GM18519 (cell line): Measurements from ENCODE around the gene WASHC2C.
"Not testable (repeated sequence)": the region's sequence is repeated elsewhere in the genome, so short reads cannot be mapped to it uniquely, and the experiment has no call there.

ENCODE experiments used
- ATAC-seq: cut with Tn5 transposase; IDR thresholded peaks from one replicate; pipeline ENCODE4 v1.9.1; 2021; ENCODE audit warnings: mild to moderate bottlenecking, moderate library complexity; ENCODE audit not compliant: unreplicated experiment, low FRiP score

Gene WASHC2C

GRCh38 chr10:45726703-45727420, at the start of gene WASHC2C:
Gene WASHC2C, plus strand, starts transcription at chr10:45727266. Its CDS starts 52 bp downstream, at chr10:45727318.
- ATAC-seq, result peak; percentile 85

GRCh38 chr10:45678467-45678866, 48.6 kb upstream of the WASHC2C start:
- not testable (repeated sequence) for ATAC-seq

DNA sequence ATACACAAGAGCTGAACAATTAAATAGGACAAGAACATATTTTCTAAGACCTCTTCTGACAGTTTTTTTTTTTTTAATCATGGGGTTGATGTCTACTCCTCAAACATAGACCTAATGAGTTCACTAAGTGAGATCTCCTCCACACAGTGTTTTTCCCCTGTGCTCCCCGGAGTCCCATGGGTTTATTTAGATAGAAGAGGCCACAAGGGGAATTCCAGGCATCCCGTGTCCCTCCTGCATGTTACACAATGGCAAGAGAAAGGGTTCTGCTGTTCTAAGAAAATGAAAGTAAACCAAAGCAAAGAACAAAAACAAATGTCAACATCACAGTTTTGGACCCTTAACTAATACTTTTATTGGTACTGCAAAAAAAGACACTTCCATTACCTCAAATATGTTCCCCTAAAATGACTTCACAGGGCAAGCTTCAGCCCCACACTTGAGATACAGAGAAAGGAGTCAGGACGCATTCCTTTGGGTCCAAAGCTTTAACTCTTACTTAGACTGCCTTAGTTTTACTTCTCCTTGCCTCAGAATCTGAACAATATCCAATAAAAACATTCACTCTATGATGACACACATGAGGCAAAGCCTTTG, 16.8 kb upstream of the WASHC2C start:
- ATAC-seq, result not testable (repeated sequence)

- ATAC-seq, result not testable (repeated sequence)
Measured at GRCh38 chr10:45711223-45711622, 15.8 kb upstream of the WASHC2C start.

DNA sequence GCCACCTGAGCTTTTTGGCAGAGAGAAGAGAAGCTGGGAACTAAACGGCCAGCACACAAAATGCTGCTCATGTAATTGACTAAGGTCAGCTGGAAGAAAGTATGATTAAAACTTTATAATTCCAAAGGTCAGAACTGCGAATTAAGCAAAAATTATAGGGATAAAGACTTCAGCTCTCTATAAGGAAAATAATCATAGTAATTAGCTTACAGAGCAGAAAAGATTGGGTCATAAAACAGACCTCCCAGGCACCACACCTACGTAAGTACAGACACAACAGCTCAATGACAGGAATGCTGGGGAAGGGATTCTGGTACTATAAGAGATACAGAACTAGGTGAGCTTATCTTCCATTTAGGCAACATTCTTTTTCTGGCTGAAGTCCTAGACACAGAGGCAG, 10.0 kb upstream of the WASHC2C start:
- not testable (repeated sequence) for ATAC-seq

DNA sequence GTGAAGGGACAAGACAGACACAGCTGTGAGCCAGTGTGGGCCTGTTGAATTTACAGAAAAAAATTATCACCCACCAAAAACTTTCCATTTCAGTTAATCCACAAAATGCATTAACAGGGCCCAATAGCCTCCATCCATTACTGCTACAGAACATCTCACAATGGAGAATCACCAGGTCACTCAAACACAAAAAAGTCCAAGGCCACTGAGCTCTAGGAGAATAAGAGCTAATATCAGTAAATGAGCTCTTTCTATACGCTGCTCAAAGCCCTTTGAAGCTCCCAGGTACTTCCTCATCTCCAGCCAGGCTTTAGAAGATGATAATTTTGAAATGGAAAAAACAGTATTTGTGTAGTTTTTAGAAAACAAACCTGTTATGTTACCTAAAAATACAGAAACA, 9.4 kb upstream of the WASHC2C start:
- not testable (repeated sequence) for ATAC-seq

- ATAC-seq, result not testable (repeated sequence)
Measured at GRCh38 chr10:45721503-45721902, 5.6 kb upstream of the WASHC2C start.

DNA sequence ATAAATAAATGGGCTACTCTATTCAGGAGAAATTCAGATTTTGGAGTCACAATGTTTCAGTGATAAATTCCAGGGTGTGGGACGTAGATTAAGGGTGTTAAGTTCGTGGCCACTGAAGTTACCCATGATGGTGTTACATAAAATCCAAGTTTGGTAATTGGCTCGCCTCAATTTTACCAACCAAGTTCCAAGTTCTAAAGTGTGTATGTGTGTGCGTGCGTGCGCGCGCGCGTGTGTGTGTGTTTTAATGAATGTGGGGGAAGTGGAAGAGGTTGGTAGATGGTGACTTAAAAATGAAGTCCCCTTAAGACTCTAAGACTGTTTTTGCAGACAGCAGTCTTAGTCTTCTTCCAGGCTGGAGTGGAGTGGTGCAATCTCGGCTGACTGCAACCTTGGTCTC, 3.2 kb upstream of the WASHC2C start:
- not testable (repeated sequence) for ATAC-seq

GRCh38 chr10:45727421-45727965, 427 bp downstream of the WASHC2C start:
- ATAC-seq, result peak; percentile 35

DNA sequence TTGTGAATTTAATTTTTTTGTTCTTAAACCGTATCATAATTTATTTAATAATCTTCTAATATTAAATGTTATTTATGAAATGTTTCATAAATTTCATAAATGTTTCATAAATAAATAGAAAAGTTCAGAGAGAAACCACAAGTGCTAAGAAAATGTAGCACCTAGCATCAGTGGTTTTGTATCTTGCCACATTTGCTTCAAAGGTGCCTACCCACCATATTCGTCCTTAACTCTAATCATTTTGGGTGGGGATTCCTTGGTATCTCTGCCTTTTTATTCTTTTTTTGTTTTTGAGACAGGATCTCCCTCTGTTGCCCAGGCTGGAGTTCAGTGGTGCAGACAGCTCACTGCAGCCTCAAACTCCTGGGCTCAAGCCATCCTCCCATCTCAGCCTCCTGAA, 7.4 kb downstream of the WASHC2C start:
- not testable (repeated sequence) for ATAC-seq

DNA sequence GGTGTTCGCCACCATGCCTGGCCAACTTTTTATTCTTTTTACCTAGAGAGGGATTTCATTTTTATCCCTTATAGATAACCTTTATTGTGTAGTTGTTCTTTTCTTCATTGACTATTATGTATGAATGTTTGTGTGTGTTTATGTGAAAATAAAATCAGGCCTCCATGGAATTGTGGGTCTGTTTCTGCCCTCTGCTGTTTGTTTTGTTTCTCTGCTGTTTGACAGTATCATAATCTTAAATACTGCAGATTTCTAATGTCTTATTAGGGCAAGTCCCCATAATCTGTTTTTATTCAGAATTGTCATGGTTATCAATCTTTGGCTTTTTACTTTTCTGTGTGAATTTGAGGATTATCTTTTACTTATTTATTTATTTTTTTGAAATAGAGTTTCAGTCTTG, 7.8 kb downstream of the WASHC2C start:
- not testable (repeated sequence) for ATAC-seq

DNA sequence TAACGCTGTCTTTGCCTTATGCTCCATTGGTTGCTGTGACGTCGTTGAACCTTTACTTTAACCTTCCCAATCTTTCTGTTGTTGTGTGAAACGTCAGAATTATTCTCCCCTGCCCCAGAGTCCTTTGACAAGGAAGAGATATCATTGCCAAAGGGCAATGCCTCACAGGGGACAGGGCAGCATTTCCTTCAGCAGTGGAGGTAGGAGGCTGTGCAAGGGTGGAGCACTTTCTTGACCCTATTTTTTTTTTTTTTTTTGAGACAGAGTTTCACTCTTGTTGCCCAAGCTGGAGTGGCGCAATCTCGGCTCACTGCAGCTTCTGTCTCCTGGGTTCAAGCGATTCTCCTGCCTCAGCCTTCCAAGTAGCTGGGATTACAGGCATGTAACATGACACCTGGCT, 14.5 kb downstream of the WASHC2C start:
- ATAC-seq, result not testable (repeated sequence)

GRCh38 chr10:45742014-45742413, 14.9 kb downstream of the WASHC2C start:
- not testable (repeated sequence) for ATAC-seq

GRCh38 chr10:45751141-45751540, 24.1 kb downstream of the WASHC2C start:
- ATAC-seq, result not testable (repeated sequence)

- ATAC-seq, result not testable (repeated sequence)
Measured at GRCh38 chr10:45752210-45752609, 25.1 kb downstream of the WASHC2C start.

DNA sequence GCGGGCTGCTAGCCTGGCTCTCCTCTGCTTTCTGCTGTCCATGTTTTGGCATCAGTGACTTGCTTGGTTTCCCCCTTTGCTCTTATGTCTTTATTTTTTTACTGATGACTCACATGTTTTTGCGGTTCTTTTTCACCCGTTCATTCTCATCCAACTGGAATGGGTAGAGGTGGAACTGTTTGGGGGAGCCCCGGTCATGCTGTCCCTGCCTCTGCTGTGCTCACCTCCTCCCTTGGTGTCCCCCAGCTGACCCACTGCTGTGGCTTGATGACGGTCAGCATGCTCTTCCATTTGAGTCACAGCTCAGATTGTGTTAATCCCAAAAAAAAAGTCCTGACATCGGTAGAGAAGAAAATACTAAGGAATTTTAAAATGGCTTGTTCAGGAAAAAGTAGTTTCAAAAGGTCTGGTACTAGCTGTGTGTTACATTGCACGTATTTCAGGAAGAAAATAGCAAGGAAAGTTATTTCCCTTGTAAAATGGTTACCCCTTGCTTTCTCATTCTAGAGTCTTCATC, 27.0 kb downstream of the WASHC2C start:
- not testable (repeated sequence) for ATAC-seq

- not testable (repeated sequence) for ATAC-seq
Measured at GRCh38 chr10:45755083-45755482, 28.0 kb downstream of the WASHC2C start.

DNA sequence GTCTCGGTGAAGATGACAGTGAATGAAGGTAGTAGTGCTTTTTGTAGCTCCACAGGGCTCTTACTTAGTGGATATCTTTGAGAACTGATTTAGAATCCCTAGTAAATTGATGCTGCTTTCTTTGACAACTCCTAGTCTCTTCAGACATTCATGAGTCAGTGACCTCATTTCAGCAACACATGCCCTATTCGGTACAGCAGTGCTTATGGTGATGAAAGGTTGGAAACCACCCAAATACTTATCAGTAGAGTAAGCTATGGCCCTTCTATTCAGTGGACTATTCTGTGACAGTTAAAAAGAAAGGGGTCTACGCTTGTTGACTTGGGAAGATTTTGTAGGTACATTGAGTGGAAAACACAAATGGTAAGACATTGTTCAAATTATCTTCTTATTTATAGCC, 29.0 kb downstream of the WASHC2C start:
- ATAC-seq, result not testable (repeated sequence)

DNA sequence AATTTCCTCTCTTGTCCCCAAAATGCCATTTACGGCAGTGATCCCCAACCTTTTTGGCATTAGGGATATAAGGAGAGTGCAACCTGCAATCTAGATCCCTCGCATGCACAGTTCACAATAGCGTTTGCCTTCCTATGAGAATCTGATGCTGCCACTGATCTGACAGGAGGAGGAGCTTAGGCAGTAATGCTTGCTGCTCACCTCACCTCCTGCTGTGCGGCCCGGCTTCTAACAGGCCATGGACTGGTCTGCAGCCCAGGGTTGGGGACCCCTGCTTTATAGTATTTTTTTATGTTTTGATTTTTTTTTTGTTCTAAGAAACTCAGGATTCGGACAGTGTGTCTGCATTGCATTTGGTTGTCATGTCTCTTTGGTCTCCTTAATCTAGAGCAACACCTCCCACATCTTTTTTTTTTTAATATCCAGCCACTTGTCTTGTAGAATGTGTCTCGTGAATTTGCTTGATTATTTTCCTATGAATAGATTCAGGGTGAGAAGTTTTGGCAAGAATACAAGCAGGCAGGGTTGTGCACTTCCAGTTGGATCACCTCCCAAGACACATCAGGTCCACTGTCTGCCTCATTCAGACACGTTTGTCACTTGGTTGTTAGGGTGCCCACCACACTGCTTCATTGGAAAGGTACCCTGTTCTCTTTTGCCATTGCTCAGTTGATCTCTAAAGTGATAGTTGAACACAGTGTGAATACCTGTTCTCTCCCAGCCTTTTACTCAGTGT, 30.8 kb downstream of the WASHC2C start:
- ATAC-seq, result not testable (repeated sequence)

DNA sequence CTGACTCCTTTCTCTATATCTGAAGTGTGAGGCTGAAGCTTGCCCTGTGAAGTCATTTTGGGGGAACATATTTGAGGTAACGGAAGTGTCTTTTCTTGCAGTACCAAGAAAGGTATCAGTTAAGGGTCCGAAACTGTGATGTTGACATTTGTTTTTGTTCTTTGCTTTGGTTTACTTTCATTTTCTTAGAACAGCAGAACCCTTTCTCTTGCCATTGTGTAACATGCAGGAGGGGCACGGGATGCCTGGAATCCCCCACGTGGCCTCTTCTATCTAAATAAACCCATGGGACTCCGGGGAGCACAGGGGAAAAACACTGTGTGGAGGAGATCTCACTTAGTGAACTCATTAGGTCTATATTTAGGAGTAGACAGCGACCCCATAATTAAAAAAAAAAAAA, 34.6 kb downstream of the WASHC2C start:
- not testable (repeated sequence) for ATAC-seq

- not testable (repeated sequence) for ATAC-seq
Measured at GRCh38 chr10:45763037-45763436, 36.0 kb downstream of the WASHC2C start.
